Stomach (tissue), 4 donors: ENCODE data around the gene OLFML2A.

ENCODE experiments used
- POLR2A ChIP-seq, 4 donors: fragments of 450-650 bp; IDR thresholded peaks; one replicate each; pipeline ENCODE4 v1.6.1; 2016; ENCODE audit warnings: antibody characterized with exemption in 4 of 4, control low read depth in 2 of 4, mild to moderate bottlenecking in 1 of 4, moderate library complexity in 1 of 4
- TF ChIP-seq, protein P1 (sequence below), 7 experiments: fragments of 450-650 bp in 4 of 7; fragments of 200-600 bp in 3 of 7; sonication (generic) in 3 of 7; IDR thresholded peaks; one replicate each; pipeline ENCODE4 v1.5.1; 2016 to 2019; ENCODE audit warnings: antibody characterized with exemption in 7 of 7, control low read depth in 2 of 7, mild to moderate bottlenecking in 1 of 7

DNA sequence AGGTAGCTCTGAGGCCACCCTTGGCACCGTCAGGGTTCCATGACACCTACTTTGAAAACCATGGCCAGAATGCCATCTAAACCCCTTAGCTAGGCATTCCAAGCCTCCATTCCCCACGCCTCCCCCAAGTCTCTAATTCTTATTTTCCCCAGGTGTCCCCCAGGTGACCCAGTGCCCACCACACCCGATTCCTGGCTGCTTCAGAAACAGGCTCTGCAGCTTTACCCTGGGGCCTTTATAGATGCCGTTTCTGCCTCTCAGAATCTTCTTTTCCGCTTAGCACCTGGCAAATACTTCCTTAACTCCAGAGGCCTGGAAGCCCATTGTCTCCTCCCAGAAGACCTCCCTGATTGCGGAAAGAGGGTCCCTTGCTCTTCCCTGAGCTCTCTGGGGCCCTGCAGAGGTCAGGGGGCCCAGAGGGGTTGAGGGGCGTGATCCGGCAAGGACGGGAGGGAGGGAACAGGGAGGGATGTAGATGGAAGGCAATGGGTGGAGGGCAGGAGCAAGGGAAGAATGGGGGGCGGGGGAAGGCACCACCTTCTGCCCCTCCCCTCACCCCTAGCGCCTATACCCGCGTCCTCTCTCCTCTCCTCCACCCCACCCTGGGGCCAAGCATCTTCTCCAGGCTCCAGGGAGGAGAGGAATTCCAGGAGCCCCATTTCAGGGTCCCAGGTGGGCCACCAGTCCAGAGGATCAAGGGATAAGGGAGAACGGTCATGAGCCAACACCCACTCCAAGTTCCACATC is 64.3 kb downstream of the OLFML2A start:
- TF ChIP-seq, protein P1, sequence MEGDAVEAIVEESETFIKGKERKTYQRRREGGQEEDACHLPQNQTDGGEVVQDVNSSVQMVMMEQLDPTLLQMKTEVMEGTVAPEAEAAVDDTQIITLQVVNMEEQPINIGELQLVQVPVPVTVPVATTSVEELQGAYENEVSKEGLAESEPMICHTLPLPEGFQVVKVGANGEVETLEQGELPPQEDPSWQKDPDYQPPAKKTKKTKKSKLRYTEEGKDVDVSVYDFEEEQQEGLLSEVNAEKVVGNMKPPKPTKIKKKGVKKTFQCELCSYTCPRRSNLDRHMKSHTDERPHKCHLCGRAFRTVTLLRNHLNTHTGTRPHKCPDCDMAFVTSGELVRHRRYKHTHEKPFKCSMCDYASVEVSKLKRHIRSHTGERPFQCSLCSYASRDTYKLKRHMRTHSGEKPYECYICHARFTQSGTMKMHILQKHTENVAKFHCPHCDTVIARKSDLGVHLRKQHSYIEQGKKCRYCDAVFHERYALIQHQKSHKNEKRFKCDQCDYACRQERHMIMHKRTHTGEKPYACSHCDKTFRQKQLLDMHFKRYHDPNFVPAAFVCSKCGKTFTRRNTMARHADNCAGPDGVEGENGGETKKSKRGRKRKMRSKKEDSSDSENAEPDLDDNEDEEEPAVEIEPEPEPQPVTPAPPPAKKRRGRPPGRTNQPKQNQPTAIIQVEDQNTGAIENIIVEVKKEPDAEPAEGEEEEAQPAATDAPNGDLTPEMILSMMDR (IDR thresholded peaks at IDR 0.05), result no peak
- no peak for TF ChIP-seq POLR2A (IDR thresholded peaks at IDR 0.05)
